Body of pancreas (tissue), 4 donors: ENCODE results near the gene CD46. TPM values are rescaled to one million over a fixed set of nuclear protein-coding genes. Genes with fewer than 3 reads are reported as not detected.
"Not testable (repeated sequence)": the region's sequence is repeated elsewhere in the genome, so short reads cannot be mapped to it uniquely, and the experiment has no call there.

Experiments used
- ATAC-seq: fragments of 150-250 bp; one replicate; pipeline ENCODE4 v1.9.1; 2016
- DNase-seq, 4 donors: peaks; one replicate each; pipeline ENCODE4 v3.0.0-alpha.2; 2019
- H3K27ac ChIP-seq, 4 donors: fragments of 200-600 bp; sonication (generic); 1 replicate in 3 of 4; 2 replicates in 1 of 4; pipeline versions ENCODE4 v1.5.1 to v1.6.1; 2016 to 2019; ENCODE audit warnings: mild to moderate bottlenecking in 1 of 4, mixed read lengths in 1 of 4, moderate library complexity in 1 of 4
- H3K27me3 ChIP-seq, 2 donors: fragments of 200-600 bp; sonication (generic); one replicate each; pipeline ENCODE4 v1.6.0; 2016; ENCODE audit warnings: mild to moderate bottlenecking in 1 of 2
- H3K36me3 ChIP-seq, 2 donors: fragments of 200-600 bp; sonication (generic); replicated peaks in 1 of 2; 2 replicates each; pipeline ENCODE4 v1.5.1; 2016; ENCODE audit warnings: low read depth in 2 of 2; ENCODE audit not compliant: insufficient read depth in 1 of 2
- H3K4me1 ChIP-seq: fragments of 200-600 bp; sonication (generic); one replicate; pipeline ENCODE4 v1.6.0; 2016
- H3K4me3 ChIP-seq, 2 donors: fragments of 200-600 bp; sonication (generic); 1 replicate in 1 of 2; 2 replicates in 1 of 2; pipeline ENCODE4 v1.5.1; 2016 to 2019
- H3K9me3 ChIP-seq, 3 donors: fragments of 200-600 bp; sonication (generic); 1 replicate in 2 of 3; 2 replicates in 1 of 3; pipeline ENCODE4 v1.5.1; 2016
- POLR2A ChIP-seq, 3 donors: fragments of 450-650 bp; IDR thresholded peaks; one replicate each; pipeline ENCODE4 v1.6.1; 2016; ENCODE audit warnings: antibody characterized with exemption in 3 of 3, mild to moderate bottlenecking in 2 of 3
- WGBS, 2 donors: methylation state at CpG; one replicate each; pipeline ENCODE4 v1.1.5; 2017; 5-methylcytosine and 5-hydroxymethylcytosine counted together
- intact Hi-C: fragments of 100-400 bp; cut with DNase I; formaldehyde crosslinking; loops from one replicate; pipeline ENCODE4 v1.15.1; 2023
- total RNA-seq, 2 donors: library from RNA; depleted of rRNA; stranded (reverse); fragments of >200 nt; gene quantifications; one replicate each; pipeline ENCODE4 v1.1.0, GENCODE V29; 2016
- TF ChIP-seq, protein P1 (sequence below), 7 experiments: fragments of 450-650 bp in 4 of 7; fragments of 200-600 bp in 3 of 7; sonication (generic) in 3 of 7; IDR thresholded peaks; one replicate each; pipeline ENCODE4 v1.5.1; 2016 to 2019; ENCODE audit warnings: antibody characterized with exemption in 7 of 7

The CD46 gene
- total RNA-seq, 2 donors from 2014 or later, result 162 to 175 TPM

DNA sequence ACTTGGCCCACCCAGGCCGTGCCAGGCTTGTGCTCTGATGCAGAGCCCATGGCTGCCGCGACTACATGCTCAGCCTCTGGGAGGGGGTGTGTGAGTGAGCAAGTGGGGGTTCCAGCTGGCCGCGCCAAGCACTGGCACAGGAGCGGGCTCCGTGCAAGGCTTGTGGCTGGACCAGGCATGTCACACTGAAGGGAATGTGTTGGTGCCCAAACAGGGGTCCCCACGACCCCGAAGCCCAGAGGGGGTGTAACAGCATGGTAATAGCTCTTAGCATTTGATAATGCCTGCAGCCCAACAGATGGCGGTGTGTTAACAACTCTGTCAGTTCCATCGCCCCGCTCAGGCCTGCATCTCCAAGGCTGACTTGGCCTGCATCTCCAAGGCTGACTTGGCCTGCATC is 38.3 kb upstream of the CD46 start:
- no peaks in the 10 kb centered on the region for H3K27me3 ChIP-seq
- H3K36me3 ChIP-seq, result no peaks in the 10 kb centered on the region
- ATAC-seq (no peak), DNase-seq (no peak)
- no peaks in the 10 kb centered on the region for H3K4me1 ChIP-seq
- no peak for TF ChIP-seq POLR2A (IDR thresholded peaks at IDR 0.05)
- TF ChIP-seq, protein P1, sequence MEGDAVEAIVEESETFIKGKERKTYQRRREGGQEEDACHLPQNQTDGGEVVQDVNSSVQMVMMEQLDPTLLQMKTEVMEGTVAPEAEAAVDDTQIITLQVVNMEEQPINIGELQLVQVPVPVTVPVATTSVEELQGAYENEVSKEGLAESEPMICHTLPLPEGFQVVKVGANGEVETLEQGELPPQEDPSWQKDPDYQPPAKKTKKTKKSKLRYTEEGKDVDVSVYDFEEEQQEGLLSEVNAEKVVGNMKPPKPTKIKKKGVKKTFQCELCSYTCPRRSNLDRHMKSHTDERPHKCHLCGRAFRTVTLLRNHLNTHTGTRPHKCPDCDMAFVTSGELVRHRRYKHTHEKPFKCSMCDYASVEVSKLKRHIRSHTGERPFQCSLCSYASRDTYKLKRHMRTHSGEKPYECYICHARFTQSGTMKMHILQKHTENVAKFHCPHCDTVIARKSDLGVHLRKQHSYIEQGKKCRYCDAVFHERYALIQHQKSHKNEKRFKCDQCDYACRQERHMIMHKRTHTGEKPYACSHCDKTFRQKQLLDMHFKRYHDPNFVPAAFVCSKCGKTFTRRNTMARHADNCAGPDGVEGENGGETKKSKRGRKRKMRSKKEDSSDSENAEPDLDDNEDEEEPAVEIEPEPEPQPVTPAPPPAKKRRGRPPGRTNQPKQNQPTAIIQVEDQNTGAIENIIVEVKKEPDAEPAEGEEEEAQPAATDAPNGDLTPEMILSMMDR (IDR thresholded peaks at IDR 0.05), result no peak
- intact Hi-C loops, result no loop called here
- no peak overlapping the region for H3K27ac ChIP-seq
- WGBS, 2 donors, result 85 to 91% methylated on average over 7 to 12 of the region's 12 CpGs
- H3K4me3 ChIP-seq, result no peak overlapping the region
- no peaks in the 10 kb centered on the region for H3K9me3 ChIP-seq

DNA sequence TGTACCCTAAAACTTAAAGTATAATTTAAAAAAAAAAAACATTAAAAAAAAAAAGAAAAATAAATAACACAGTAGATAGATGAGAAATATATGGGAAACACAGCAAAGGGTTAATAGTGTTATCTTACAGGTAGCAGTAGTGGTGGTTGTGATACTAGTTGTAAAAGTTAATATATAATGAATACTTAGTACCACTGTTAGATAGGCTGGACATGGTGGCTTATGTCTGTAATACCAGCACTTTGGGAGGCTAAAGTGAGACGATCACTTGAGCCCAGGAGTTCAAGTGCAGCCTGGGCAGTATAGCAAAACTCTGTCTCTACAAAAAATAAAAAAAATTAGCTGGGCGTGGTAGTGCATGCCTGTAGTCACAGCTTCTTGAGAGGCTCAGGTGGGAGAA is 32.6 kb upstream of the CD46 start:
- intact Hi-C loops, result no loop called here
- H3K4me1 ChIP-seq, result no peaks in the 10 kb centered on the region
- WGBS, 2 donors, result 78% methylated on average over 2 of the region's 2 CpGs
- H3K27ac ChIP-seq, result no peak overlapping the region
- H3K4me3 ChIP-seq, result no peak overlapping the region
- DNase-seq (no peak), ATAC-seq (no peak)
- no peaks in the 10 kb centered on the region for H3K36me3 ChIP-seq
- TF ChIP-seq POLR2A (IDR thresholded peaks at IDR 0.05), result no peak
- TF ChIP-seq, protein P1 (IDR thresholded peaks at IDR 0.05), result no peak
- H3K9me3 ChIP-seq, result no peaks in the 10 kb centered on the region
- H3K27me3 ChIP-seq, result no peaks in the 10 kb centered on the region

DNA sequence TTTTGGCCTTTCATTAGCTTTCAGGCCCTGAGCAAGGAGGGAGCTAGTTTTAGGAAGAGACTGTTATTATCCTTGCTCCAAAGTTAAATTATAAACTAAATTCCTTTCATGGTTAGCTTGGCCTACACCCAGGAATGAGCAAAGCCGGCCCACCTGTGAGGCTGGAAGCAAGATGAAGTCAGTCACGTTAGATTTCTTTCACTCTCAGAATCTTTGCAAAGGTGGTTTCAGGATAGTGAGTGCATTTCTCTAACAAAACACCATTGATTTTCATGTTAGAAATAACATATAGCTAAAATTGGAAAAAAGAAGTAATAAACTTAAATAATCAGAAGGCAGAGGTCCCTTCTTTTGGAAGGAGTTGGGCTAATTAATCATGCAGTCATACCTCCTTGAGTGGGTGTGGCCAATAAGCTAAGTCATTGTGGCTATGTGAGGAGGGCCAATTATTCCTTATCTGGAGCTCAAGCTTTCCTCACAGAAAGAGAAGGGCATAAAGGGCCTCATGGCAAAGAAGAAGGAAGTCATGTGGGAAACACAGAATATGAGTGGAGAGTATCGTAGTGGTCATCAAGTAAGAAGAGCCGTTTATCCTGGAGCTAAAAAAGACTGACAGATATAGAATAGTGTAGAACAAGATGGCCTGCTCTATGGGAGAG is 23.5 kb upstream of the CD46 start:
- intact Hi-C loops, H3K4me3 ChIP-seq, H3K4me1 ChIP-seq, H3K36me3 ChIP-seq, H3K9me3 ChIP-seq, H3K27ac ChIP-seq, H3K27me3 ChIP-seq, ATAC-seq, DNase-seq: not testable (repeated sequence)
- WGBS, 2 donors, result 75 to 76% methylated on average over 4 of the region's 4 CpGs

DNA sequence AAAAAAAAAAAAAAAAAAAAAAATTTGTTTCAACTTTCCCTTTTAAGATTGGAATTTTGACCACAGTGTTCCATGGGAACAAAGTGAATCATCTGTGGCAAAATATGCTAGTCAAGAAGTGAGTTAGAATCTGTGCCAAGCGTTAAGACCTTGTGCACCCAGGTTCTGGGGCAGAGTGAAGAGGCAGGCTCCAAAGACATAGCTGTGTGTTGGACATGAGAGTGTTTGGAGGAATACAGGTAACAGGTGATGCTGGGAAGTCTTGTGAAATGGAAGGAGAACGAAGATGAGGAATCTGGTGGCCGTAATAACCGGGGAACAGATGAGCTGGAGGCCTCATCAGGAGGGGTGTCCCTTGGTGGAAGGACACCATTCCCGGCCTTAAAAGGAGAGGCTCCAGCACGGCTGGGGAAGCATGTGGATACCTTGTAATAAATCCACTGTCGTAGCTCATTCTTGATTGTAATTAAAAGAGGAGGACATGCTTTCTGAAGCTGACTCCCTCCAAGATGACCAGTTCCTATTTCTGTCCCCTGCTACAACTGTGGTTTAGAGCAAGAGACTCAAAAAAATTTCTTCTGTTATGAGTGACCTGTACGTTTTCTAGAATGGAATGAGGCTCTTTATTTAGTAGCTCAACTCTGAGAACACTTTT is 14.2 kb upstream of the CD46 start:
- DNase-seq, H3K9me3 ChIP-seq, intact Hi-C loops, H3K4me1 ChIP-seq, H3K4me3 ChIP-seq, H3K36me3 ChIP-seq, H3K27me3 ChIP-seq: not testable (repeated sequence)
- peak overlapping the region in 2 of 4 donors; percentile 34 to 38 for H3K27ac ChIP-seq
- WGBS, 2 donors, result 74 to 77% methylated on average over 8 of the region's 8 CpGs
- ATAC-seq, result peak; percentile 18

DNA sequence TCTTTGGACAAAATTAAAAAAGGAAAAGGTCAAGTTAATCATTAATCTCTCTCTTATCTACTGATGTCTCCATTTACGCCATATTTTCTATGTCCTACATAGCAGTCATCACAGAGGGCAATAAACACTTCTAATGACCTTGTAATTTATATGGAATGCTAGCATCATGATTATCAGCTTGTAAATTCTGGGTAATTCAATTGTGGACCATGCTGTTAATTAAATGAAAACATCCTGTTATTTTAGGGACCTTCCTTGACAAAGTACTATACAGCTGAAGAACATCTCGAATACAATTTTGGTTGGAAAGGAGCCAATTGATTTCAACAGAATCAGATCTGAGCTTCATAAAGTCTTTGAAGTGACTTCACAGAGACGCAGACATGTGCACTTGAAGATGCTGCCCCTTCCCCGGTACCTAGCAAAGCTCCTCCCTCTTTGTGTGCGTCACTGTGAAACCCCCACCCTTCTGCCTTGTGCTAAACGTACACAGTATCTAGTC is 13.6 kb upstream of the CD46 start:
- peak overlapping the region in 2 of 4 donors; percentile 34 to 38 for H3K27ac ChIP-seq
- H3K27me3 ChIP-seq, DNase-seq, intact Hi-C loops, H3K4me3 ChIP-seq, H3K36me3 ChIP-seq, H3K9me3 ChIP-seq, H3K4me1 ChIP-seq: not testable (repeated sequence)
- peak; percentile 38 for ATAC-seq
- WGBS, 2 donors, result 25 to 31% methylated on average over 6 of the region's 6 CpGs

DNA sequence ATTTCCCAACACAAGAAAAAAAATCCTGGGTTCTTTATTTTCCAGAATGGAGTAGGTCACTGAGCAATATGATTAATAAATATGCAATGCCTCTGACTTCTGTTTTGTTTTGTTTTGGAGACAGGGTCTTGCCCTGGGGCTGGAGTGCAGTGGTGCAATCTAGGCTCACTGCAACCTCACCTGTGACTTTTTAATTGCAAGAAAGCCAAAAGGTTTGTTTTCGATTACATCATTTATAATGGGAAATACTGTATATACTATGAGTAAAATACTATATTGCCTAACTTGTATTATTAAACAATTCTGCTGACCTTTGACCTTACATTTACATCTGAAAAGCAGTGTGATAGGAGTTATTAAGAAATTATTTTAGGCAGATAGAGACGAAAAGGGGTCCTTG is 11.6 kb upstream of the CD46 start:
- intact Hi-C loops, result no loop called here
- no peak for TF ChIP-seq POLR2A (IDR thresholded peaks at IDR 0.05)
- TF ChIP-seq, protein P1 (IDR thresholded peaks at IDR 0.05), result no peak
- ATAC-seq, result no peak

More for the DNA sequence above, 11.6 kb upstream of the CD46 start:
- Histone ChIP-seq H3K4me1 (peaks cover 10% of the 10 kb centered on the region), H3K27me3 (no peaks in the 10 kb centered on the region), H3K9me3 (no peaks in the 10 kb centered on the region), H3K36me3 (no peaks in the 10 kb centered on the region), H3K4me3 (no peak overlapping the region), H3K27ac (no peak overlapping the region)
- no peak for DNase-seq
- WGBS, 2 donors, result 82 to 83% methylated on average over 2 of the region's 2 CpGs
